Glutamatergic neuron (in vitro differentiated cells): Measurements from ENCODE around the gene TOPBP1. TPM values are rescaled to one million over a fixed set of nuclear protein-coding genes. Genes with fewer than 3 reads are reported as not detected.

Experiments used
- DNase-seq: peaks from one replicate; pipeline ENCODE4 v3.0.0; 2022
- H3K27ac Mint-ChIP-seq: one replicate; pipeline ENCODE4 v1.8.0; 2020; ENCODE audit warnings: mild to moderate bottlenecking, mixed read lengths, inconsistent platforms; ENCODE audit not compliant: unreplicated experiment
- H3K27me3 Mint-ChIP-seq: one replicate; pipeline ENCODE4 v1.8.0; 2020; ENCODE audit warnings: mild to moderate bottlenecking, moderate library complexity, mixed read lengths, inconsistent platforms; ENCODE audit not compliant: unreplicated experiment
- H3K36me3 Mint-ChIP-seq: one replicate; pipeline ENCODE4 v1.8.0; 2020; ENCODE audit warnings: mild to moderate bottlenecking, mixed read lengths, inconsistent platforms; ENCODE audit not compliant: unreplicated experiment
- H3K4me1 Mint-ChIP-seq: one replicate; pipeline ENCODE4 v1.8.0; 2020; ENCODE audit warnings: mild to moderate bottlenecking, low read depth, mixed read lengths, inconsistent platforms; ENCODE audit not compliant: unreplicated experiment
- H3K4me3 Mint-ChIP-seq: one replicate; pipeline ENCODE4 v1.8.0; 2020; ENCODE audit warnings: mild to moderate bottlenecking, mixed read lengths, inconsistent platforms; ENCODE audit not compliant: unreplicated experiment
- H3K9me3 Mint-ChIP-seq: one replicate; pipeline ENCODE4 v1.8.0; 2020; ENCODE audit warnings: mild to moderate bottlenecking, moderate library complexity, mixed read lengths, inconsistent platforms; ENCODE audit not compliant: unreplicated experiment
- total RNA-seq: library from RNA; stranded (reverse); fragmentation: NEBNext Ultra II Directional; extraction: Animal tissue kit (Norgen Biotek cat#: 25700); gene quantifications from one replicate; pipeline ENCODE4 v1.2.1, GENCODE V29; 2021; ENCODE audit not compliant: unreplicated experiment
- TF ChIP-seq, protein P1 (sequence below): fragments of 200-600 bp; sonication (generic); IDR thresholded peaks from one replicate; pipeline ENCODE4 v1.5.0; 2021; ENCODE audit not compliant: partially characterized antibody, unreplicated experiment

The TOPBP1 gene
- total RNA-seq, 1 donor from 2014 or later = 33.9 TPM

DNA sequence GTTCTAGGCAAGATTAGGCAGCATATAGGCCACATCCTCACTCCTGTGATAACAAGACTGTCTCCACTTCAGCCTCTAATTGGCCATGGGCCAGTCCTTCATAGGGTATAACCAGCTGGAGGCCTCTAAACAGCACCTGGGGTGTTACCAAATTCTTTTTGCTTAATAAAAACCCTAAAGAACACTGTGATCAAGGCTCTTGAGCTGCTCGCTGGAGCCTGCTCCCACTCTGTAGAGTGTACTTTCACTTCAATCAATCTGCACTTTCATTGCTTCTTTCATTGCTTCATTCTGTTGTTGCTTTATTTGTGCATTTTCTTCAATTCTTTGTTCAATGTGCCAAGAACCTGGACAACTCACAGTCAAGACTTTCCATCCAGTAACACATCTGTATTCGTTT is 36.2 kb upstream of the TOPBP1 start:
- Mint-ChIP-seq H3K4me1 (no peaks in the 10 kb centered on the region), H3K27me3 (no peaks in the 10 kb centered on the region), H3K9me3 (no peaks in the 10 kb centered on the region), H3K4me3 (no peak overlapping the region), H3K27ac (no peak overlapping the region), H3K36me3 (no peaks in the 10 kb centered on the region)
- TF ChIP-seq, protein P1, sequence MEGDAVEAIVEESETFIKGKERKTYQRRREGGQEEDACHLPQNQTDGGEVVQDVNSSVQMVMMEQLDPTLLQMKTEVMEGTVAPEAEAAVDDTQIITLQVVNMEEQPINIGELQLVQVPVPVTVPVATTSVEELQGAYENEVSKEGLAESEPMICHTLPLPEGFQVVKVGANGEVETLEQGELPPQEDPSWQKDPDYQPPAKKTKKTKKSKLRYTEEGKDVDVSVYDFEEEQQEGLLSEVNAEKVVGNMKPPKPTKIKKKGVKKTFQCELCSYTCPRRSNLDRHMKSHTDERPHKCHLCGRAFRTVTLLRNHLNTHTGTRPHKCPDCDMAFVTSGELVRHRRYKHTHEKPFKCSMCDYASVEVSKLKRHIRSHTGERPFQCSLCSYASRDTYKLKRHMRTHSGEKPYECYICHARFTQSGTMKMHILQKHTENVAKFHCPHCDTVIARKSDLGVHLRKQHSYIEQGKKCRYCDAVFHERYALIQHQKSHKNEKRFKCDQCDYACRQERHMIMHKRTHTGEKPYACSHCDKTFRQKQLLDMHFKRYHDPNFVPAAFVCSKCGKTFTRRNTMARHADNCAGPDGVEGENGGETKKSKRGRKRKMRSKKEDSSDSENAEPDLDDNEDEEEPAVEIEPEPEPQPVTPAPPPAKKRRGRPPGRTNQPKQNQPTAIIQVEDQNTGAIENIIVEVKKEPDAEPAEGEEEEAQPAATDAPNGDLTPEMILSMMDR = no peak
- no peak for DNase-seq

DNA sequence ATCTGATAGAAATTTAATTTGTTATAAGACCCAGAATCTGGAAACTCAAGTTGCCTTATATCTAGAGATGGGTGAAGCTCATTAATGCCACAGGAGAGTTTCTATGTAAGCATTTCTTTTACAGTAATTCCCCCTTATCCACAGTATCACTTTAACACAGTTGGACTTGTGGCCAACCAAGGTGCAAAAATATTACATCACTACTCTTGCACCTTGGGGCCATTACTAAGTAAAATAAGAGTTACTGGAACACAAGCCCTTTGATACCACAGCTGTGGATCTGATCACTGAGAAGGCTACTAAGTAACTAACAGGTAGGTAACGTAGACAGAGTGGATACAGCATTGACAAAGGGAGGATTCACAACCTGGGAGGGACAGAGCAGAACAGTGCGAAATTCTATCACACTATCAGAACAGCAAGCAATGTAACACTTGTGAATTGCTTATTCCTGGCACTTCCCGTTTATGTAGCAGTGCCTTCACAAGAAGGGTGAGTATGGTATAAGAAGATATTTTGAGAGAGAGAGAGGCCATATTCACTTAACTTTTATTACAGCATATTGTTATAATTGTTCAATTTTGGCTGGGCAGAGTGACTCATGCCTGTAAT is 33.9 kb upstream of the TOPBP1 start:
- Mint-ChIP-seq H3K27me3 (no peaks in the 10 kb centered on the region), H3K27ac (no peak overlapping the region), H3K4me3 (no peak overlapping the region), H3K9me3 (peaks cover 2% of the 10 kb centered on the region), H3K36me3 (no peaks in the 10 kb centered on the region), H3K4me1 (no peaks in the 10 kb centered on the region)
- DNase-seq = no peak
- TF ChIP-seq, protein P1 = no peak

DNA sequence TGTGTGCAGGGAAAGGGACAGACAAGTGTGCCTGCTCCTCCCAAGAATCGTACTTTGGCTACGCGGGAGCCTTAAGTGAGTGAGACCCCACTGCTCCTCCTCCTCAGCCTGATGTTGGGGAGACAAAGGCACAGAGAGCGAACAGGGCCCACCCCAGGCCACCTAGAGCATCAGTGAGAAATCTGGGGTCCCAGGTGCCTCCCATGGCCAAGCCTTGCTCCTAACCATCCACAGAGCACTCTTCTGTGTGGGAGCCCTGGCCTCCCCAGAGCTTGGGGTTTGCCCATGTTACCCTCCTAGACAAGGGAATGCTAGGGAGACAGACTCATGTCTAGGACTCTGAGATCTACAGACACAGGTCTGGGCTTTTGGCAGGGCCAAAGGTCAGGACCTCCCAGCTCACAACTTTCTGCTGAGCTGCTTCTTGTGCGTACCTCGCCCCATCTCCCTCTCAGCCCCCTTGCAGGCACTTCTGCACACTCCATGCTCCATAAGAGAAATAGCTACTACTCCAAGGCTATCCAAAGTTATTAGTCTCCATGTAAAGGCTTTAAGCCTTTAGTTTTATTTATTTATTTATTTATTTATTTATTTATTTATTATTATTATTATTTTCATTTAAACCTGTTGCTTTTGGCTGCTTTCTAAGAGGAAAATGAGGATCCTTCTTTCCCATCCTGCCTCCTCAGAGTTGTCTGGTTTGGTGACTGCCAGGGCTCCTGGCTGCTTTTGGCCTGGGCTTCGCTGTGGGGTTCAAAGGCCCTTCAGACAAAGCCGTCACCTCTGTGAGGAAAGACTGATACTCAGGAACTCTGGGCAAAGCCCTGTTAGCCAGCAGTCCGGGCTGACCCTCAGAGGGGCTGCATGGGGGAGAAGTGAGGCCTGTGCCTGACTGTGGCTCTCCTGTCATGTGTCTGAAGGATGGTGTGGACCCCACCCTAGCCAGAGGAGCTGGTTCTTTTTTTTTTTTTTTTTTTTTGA is 32.8 kb upstream of the TOPBP1 start:
- H3K9me3 Mint-ChIP-seq = peaks cover 2% of the 10 kb centered on the region
- H3K27ac Mint-ChIP-seq = no peak overlapping the region
- DNase-seq = no peak
- H3K4me1 Mint-ChIP-seq = no peaks in the 10 kb centered on the region
- H3K27me3 Mint-ChIP-seq = no peaks in the 10 kb centered on the region
- H3K4me3 Mint-ChIP-seq = no peak overlapping the region
- no peaks in the 10 kb centered on the region for H3K36me3 Mint-ChIP-seq
- TF ChIP-seq, protein P1 = no peak

DNA sequence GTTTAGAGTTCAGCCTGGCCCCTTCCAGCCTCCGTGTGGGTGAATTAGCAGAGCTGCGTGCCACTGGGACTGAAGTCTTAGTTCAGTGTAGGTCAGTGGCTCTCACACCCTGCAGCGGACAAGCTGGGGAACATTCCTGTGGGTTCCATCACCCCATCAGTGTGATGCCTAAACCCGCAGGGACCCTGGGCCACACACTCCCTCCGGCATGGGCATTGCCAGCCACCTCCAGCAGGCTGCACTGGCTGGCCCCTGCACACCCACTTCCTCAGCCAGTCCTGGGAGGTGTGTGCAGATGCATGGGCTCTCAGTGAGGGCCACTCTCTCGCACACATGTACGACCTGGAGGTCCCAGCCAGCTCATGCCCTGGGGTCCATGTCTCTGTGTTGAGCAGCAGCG is 32.1 kb upstream of the TOPBP1 start:
- H3K4me3 Mint-ChIP-seq = no peak overlapping the region
- no peaks in the 10 kb centered on the region for H3K27me3 Mint-ChIP-seq
- H3K9me3 Mint-ChIP-seq = peaks cover 2% of the 10 kb centered on the region
- DNase-seq = no peak
- no peaks in the 10 kb centered on the region for H3K36me3 Mint-ChIP-seq
- no peak overlapping the region for H3K27ac Mint-ChIP-seq
- TF ChIP-seq, protein P1 = no peak
- no peaks in the 10 kb centered on the region for H3K4me1 Mint-ChIP-seq

DNA sequence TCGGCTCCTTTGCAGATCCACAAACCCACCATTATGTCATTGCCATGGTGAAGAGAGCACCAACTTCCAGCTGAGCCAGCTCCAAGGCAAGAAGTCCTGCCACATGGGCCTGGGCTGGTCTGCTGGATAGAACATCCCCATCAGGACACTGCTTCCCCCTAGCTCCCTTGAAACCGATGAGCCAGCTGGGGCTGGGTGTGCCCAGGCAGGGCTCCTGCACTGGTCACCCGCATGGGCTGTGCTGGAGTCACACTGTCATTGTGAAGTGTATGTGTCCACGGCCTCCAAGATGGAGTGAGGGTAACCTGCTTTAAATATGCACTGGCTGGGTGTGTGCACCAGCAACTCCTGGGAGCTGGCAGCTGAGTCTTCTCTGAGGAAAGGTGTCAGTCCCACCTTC is 31.0 kb upstream of the TOPBP1 start:
- TF ChIP-seq, protein P1 = no peak
- Mint-ChIP-seq H3K36me3 (no peaks in the 10 kb centered on the region), H3K4me3 (no peak overlapping the region), H3K27me3 (no peaks in the 10 kb centered on the region), H3K4me1 (no peaks in the 10 kb centered on the region), H3K9me3 (peaks cover 2% of the 10 kb centered on the region), H3K27ac (no peak overlapping the region)
- DNase-seq = no peak
